Gastroesophageal sphincter (tissue), 4 donors: Measurements from ENCODE around the gene SEPTIN14. TPM values are rescaled to one million over a fixed set of nuclear protein-coding genes. Genes with fewer than 3 reads are reported as not detected.
"Not testable (repeated sequence)": the region's sequence is repeated elsewhere in the genome, so short reads cannot be mapped to it uniquely, and the experiment has no call there.

ENCODE experiments used
- ATAC-seq: fragments of 150-250 bp; one replicate; pipeline ENCODE4 v1.9.1; 2016; ENCODE audit warnings: mild to moderate bottlenecking, moderate library complexity
- H3K27ac ChIP-seq, 4 donors: fragments of 200-600 bp; sonication (generic) in 3 of 4; 1 replicate in 3 of 4; 2 replicates in 1 of 4; pipeline ENCODE4 v1.5.1; 2016 to 2019
- H3K27me3 ChIP-seq: fragments of 200-600 bp; sonication (generic); one replicate; pipeline ENCODE4 v1.5.1; 2019
- H3K36me3 ChIP-seq, 2 donors: fragments of 200-600 bp; sonication (generic); one replicate each; pipeline ENCODE4 v1.5.1; 2019; ENCODE audit warnings: control low read depth in 1 of 2
- H3K4me1 ChIP-seq, 3 donors: fragments of 200-600 bp; sonication (generic); 1 replicate in 2 of 3; 2 replicates in 1 of 3; pipeline ENCODE4 v1.5.1; 2016 to 2019; ENCODE audit warnings: control low read depth in 2 of 3
- H3K4me3 ChIP-seq, 2 donors: fragments of 200-600 bp; sonication (generic); one replicate each; pipeline ENCODE4 v1.5.1; 2019; ENCODE audit warnings: mild to moderate bottlenecking in 1 of 2, moderate library complexity in 1 of 2
- H3K9me3 ChIP-seq, 3 donors: fragments of 200-600 bp; sonication (generic); one replicate each; pipeline ENCODE4 v1.5.1; 2017 to 2019; ENCODE audit warnings: control low read depth in 2 of 3
- CTCF ChIP-seq, 4 experiments: fragments of 200-600 bp in 2 of 4; fragments of 450-650 bp in 2 of 4; sonication (generic) in 1 of 4; IDR thresholded peaks; one replicate each; pipeline ENCODE4 v1.5.1; 2017 to 2019; ENCODE audit warnings: antibody characterized with exemption in 4 of 4, mild to moderate bottlenecking in 2 of 4, moderate library complexity in 2 of 4
- EP300 ChIP-seq: sonication (generic); formaldehyde crosslinking; IDR thresholded peaks from one replicate; pipeline ENCODE4 v1.6.1; 2017; ENCODE audit warnings: antibody characterized with exemption, mild to moderate bottlenecking
- POLR2A ChIP-seq, 2 donors: fragments of 450-650 bp; IDR thresholded peaks; one replicate each; pipeline ENCODE4 v1.6.1; 2017; ENCODE audit warnings: antibody characterized with exemption in 2 of 2, mild to moderate bottlenecking in 2 of 2, moderate library complexity in 1 of 2
- POLR2AphosphoS5 ChIP-seq: sonication (generic); formaldehyde crosslinking; IDR thresholded peaks from one replicate; pipeline ENCODE4 v1.6.1; 2017; ENCODE audit warnings: antibody characterized with exemption
- WGBS, 2 donors: methylation state at CpG; one replicate each; pipeline ENCODE4 v1.1.5; 2018; ENCODE audit warnings: low coverage in 1 of 2; 5-methylcytosine and 5-hydroxymethylcytosine counted together
- total RNA-seq, 4 donors: library from RNA; depleted of rRNA; stranded (reverse); fragments of >200 nt; gene quantifications; one replicate each; pipeline ENCODE4 v1.1.0, GENCODE V29; 2016

Gene SEPTIN14
- total RNA-seq, 4 donors from 2014 or later, result not detected

- WGBS, 2 donors, result 85 to 92% methylated on average over 2 to 4 of the region's 8 CpGs
- no peak for TF ChIP-seq POLR2AphosphoS5
- no peak for TF ChIP-seq CTCF (IDR thresholded peaks at IDR 0.05)
- TF ChIP-seq EP300, result no peak
- TF ChIP-seq POLR2A (IDR thresholded peaks at IDR 0.05), result no peak
- no peaks in the 10 kb centered on the region for H3K9me3 ChIP-seq
- no peak overlapping the region for H3K4me3 ChIP-seq
- no peaks in the 10 kb centered on the region for H3K36me3 ChIP-seq
- no peak overlapping the region for H3K27ac ChIP-seq
- H3K27me3 ChIP-seq, result no peaks in the 10 kb centered on the region
- no peaks in the 10 kb centered on the region for H3K4me1 ChIP-seq
- ATAC-seq, result no peak
Observed at GRCh38 chr7:55871932-55872485, 9.5 kb upstream of the SEPTIN14 start.

- H3K27ac ChIP-seq, H3K36me3 ChIP-seq, H3K9me3 ChIP-seq, H3K4me3 ChIP-seq, ATAC-seq, H3K4me1 ChIP-seq, H3K27me3 ChIP-seq: not testable (repeated sequence)
- 62 to 85% methylated on average over 4 to 5 of the region's 7 CpGs for WGBS, 2 donors
Observed at GRCh38 chr7:55868989-55869388, 6.4 kb upstream of the SEPTIN14 start.

GRCh38 chr7:55845164-55845563 lies 17.4 kb downstream of the SEPTIN14 start:
- not testable (repeated sequence) for H3K4me1 ChIP-seq, ATAC-seq, H3K36me3 ChIP-seq, H3K27me3 ChIP-seq, H3K9me3 ChIP-seq, H3K4me3 ChIP-seq, H3K27ac ChIP-seq
- 70 to 83% methylated on average over 1 of the region's 1 CpG for WGBS, 2 donors

- Histone ChIP-seq H3K4me1 (no peaks in the 10 kb centered on the region), H3K9me3 (no peaks in the 10 kb centered on the region), H3K4me3 (no peak overlapping the region), H3K27ac (no peak overlapping the region), H3K36me3 (no peaks in the 10 kb centered on the region), H3K27me3 (no peaks in the 10 kb centered on the region)
- no peak for ATAC-seq
- TF ChIP-seq CTCF (IDR thresholded peaks at IDR 0.05), result no peak
- WGBS, 2 donors, result 70 to 100% methylated on average over 2 to 4 of the region's 4 CpGs
Observed at GRCh38 chr7:55838595-55838994, 24.0 kb downstream of the SEPTIN14 start.

- no peak for TF ChIP-seq CTCF (IDR thresholded peaks at IDR 0.05)
- no peak for TF ChIP-seq POLR2AphosphoS5
- TF ChIP-seq POLR2A (IDR thresholded peaks at IDR 0.05), result no peak
- TF ChIP-seq EP300, result no peak
- no peaks in the 10 kb centered on the region for H3K4me1 ChIP-seq
- H3K27me3 ChIP-seq, result no peaks in the 10 kb centered on the region
- H3K36me3 ChIP-seq, result no peaks in the 10 kb centered on the region
- H3K4me3 ChIP-seq, result no peak overlapping the region
- 67% methylated on average over 1 of the region's 1 CpG; no CpG with 5 or more reads in 1 of the 2 donors for WGBS, 2 donors
- H3K9me3 ChIP-seq, result peaks cover 0 to 78% (median 0%) of the 10 kb centered on the region in 3 donors
- H3K27ac ChIP-seq, result no peak overlapping the region
- no peak for ATAC-seq
Observed at GRCh38 chr7:55827577-55827976, 35.0 kb downstream of the SEPTIN14 start.

- no peaks in the 10 kb centered on the region for H3K36me3 ChIP-seq
- no peaks in the 10 kb centered on the region for H3K27me3 ChIP-seq
- peaks cover 0 to 46% (median 0%) of the 10 kb centered on the region in 3 donors for H3K9me3 ChIP-seq
- TF ChIP-seq CTCF (IDR thresholded peaks at IDR 0.05) (no peak), POLR2A (IDR thresholded peaks at IDR 0.05) (no peak), POLR2AphosphoS5 (no peak), EP300 (no peak)
- no peak for ATAC-seq
- H3K4me3 ChIP-seq, result no peak overlapping the region
- H3K4me1 ChIP-seq, result no peaks in the 10 kb centered on the region
- WGBS, 2 donors, result 56 to 63% methylated on average over 2 of the region's 2 CpGs
- no peak overlapping the region for H3K27ac ChIP-seq
Observed at GRCh38 chr7:55818686-55819085, 43.9 kb downstream of the SEPTIN14 start.

GRCh38 chr7:55797260-55797659 lies 65.3 kb downstream of the SEPTIN14 start:
- not testable (repeated sequence) for H3K4me1 ChIP-seq, H3K27me3 ChIP-seq, H3K36me3 ChIP-seq, ATAC-seq, H3K4me3 ChIP-seq, H3K27ac ChIP-seq
- peaks cover 0 to 38% (median 0%) of the 10 kb centered on the region in 3 donors for H3K9me3 ChIP-seq
- WGBS, 2 donors, result 67 to 78% methylated on average over 1 of the region's 1 CpG
